SK-N-SH (cell line): ENCODE data around the gene MRPS5. TPM values are rescaled to one million over a fixed set of nuclear protein-coding genes. Genes with fewer than 3 reads are reported as not detected.

Source experiments
- CTCF ChIA-PET: fragments of 300-600, 350-600 bp; formaldehyde crosslinking; extraction: SDS; loops from one replicate; lab custom pipeline; 2021; lab: Yijun Ruan, JAX
- POLR2A ChIA-PET: fragments of 350-600 bp; sonication (Branson Sonifier 250); formaldehyde crosslinking; extraction: SDS; loops from one replicate; lab custom pipeline; 2020; ENCODE audit warnings: antibody characterized with exemption, inconsistent platforms; lab: Yijun Ruan, JAX
- DNase-seq: peaks from one replicate; pipeline ENCODE4 v3.0.0; 2012
- H2AFZ ChIP-seq: fragments of 200-600 bp; sonication (generic); 2 replicates; pipeline ENCODE4 v1.8.1; 2016; ENCODE audit warnings: antibody characterized with exemption, mild to moderate bottlenecking, low read depth
- H3F3A ChIP-seq: fragments of 200-600 bp; sonication (generic); replicated peaks from 2 replicates; pipeline ENCODE3; 2016; ENCODE audit warnings: antibody characterized with exemption, mild to moderate bottlenecking; ENCODE audit not compliant: insufficient read depth
- H3K27ac ChIP-seq, 2 experiments: fragments of 200-500 bp in 1 of 2; fragments of 200-600 bp in 1 of 2; sonication (Bioruptor generic) in 1 of 2; sonication (generic), shearing (Covaris generic) in 1 of 2; 2 replicates each; pipeline versions ENCODE4 v1.5.1 to v1.6.1; 2014 to 2016; ENCODE audit warnings: low read depth in 2 of 2, inconsistent platforms in 1 of 2, low read length in 1 of 2, mild to moderate bottlenecking in 1 of 2, mixed read lengths in 1 of 2
- H3K27me3 ChIP-seq: fragments of 200-600 bp; sonication (generic), shearing (Covaris generic); 2 replicates; pipeline ENCODE4 v1.6.1; 2016; ENCODE audit warnings: mixed run types; ENCODE audit not compliant: insufficient read depth
- H3K36me3 ChIP-seq, 2 experiments: fragments of 200-500 bp in 1 of 2; fragments of 200-600 bp in 1 of 2; sonication (Bioruptor generic) in 1 of 2; sonication (generic) in 1 of 2; replicated peaks in 1 of 2; 2 replicates each; pipeline versions ENCODE3 to v1.5.1; 2014 to 2016; ENCODE audit warnings: low read length in 1 of 2, mild to moderate bottlenecking in 1 of 2; ENCODE audit not compliant: insufficient read depth in 2 of 2, control insufficient read depth in 1 of 2
- H3K4me1 ChIP-seq, 2 experiments: fragments of 200-500 bp in 1 of 2; fragments of 200-600 bp in 1 of 2; sonication (Bioruptor generic) in 1 of 2; sonication (generic), shearing (Covaris generic) in 1 of 2; 2 replicates each; pipeline versions ENCODE4 v1.5.1 to v1.6.1; 2014 to 2016; ENCODE audit warnings: low read depth in 1 of 2, low read length in 1 of 2, mixed run types in 1 of 2; ENCODE audit not compliant: insufficient read depth in 2 of 2, control insufficient read depth in 1 of 2
- H3K4me2 ChIP-seq: fragments of 200-600 bp; sonication (generic), shearing (Covaris generic); 2 replicates; pipeline ENCODE4 v1.6.1; 2017; ENCODE audit warnings: mixed run types
- H3K4me3 ChIP-seq, 2 experiments: fragments of 200-500 bp in 1 of 2; fragments of 200-600 bp in 1 of 2; sonication (Bioruptor generic) in 1 of 2; sonication (generic), shearing (Covaris generic) in 1 of 2; 2 replicates each; pipeline versions ENCODE4 v1.5.1 to v1.8.1; 2014 to 2016; ENCODE audit warnings: low read depth in 2 of 2, inconsistent platforms in 1 of 2, low read length in 1 of 2, mild to moderate bottlenecking in 1 of 2, mixed read lengths in 1 of 2, moderate library complexity in 1 of 2
- H3K79me2 ChIP-seq: fragments of 200-600 bp; sonication (generic); 2 replicates; pipeline ENCODE4 v1.8.1; 2017; ENCODE audit warnings: mild to moderate bottlenecking; ENCODE audit not compliant: insufficient read depth
- H3K9ac ChIP-seq: fragments of 200-600 bp; sonication (generic); 2 replicates; pipeline ENCODE4 v1.6.1; 2017; ENCODE audit warnings: mixed run types
- H3K9me2 ChIP-seq: fragments of 200-600 bp; sonication (generic); 2 replicates; pipeline ENCODE4 v1.6.1; 2017; ENCODE audit warnings: mixed run types
- H3K9me3 ChIP-seq: fragments of 200-600 bp; sonication (generic); 2 replicates; pipeline ENCODE4 v1.6.1; 2017; ENCODE audit warnings: mixed run types, mild to moderate bottlenecking, moderate library complexity
- H4K20me1 ChIP-seq: fragments of 200-600 bp; sonication (generic); 2 replicates; pipeline ENCODE4 v1.6.1; 2017; ENCODE audit warnings: mild to moderate bottlenecking, mixed run types; ENCODE audit not compliant: insufficient read depth
- CHD2 ChIP-seq: fragments of 150-350 bp; IDR thresholded peaks from 2 replicates; pipeline ENCODE4 v1.6.1; 2018; ENCODE audit warnings: low read length; ENCODE audit not compliant: partially characterized antibody
- CTCF ChIP-seq: fragments of 200-600 bp; sonication (generic); IDR thresholded peaks from 2 replicates; pipeline ENCODE4 v1.6.1; 2017; ENCODE audit warnings: antibody characterized with exemption, mild to moderate bottlenecking, moderate library complexity
- EZH2phosphoT487 ChIP-seq: fragments of 200-600 bp; sonication (generic); IDR thresholded peaks from 2 replicates; pipeline ENCODE4 v1.6.1; 2017; ENCODE audit warnings: low read depth, mixed run types, mild to moderate bottlenecking, antibody characterized with exemption, moderate library complexity, borderline replicate concordance
- FOXM1 ChIP-seq: IDR thresholded peaks from 2 replicates; pipeline ENCODE4 v1.4.0; 2012; ENCODE audit warnings: low read depth, mild to moderate bottlenecking
- GATA2 ChIP-seq: sonication (generic); formaldehyde crosslinking; IDR thresholded peaks from 2 replicates; pipeline ENCODE4 v1.5.0; 2020; ENCODE audit warnings: mild to moderate bottlenecking, missing genetic modification reagents
- IRF3 ChIP-seq: fragments of 150-350 bp; IDR thresholded peaks from 2 replicates; pipeline ENCODE4 v1.6.1; 2016; ENCODE audit warnings: mild to moderate bottlenecking, low read depth, low read length
- MAX ChIP-seq: IDR thresholded peaks from 2 replicates; pipeline ENCODE4 v1.4.0; 2012; ENCODE audit warnings: low read depth
- REST ChIP-seq: IDR thresholded peaks from 2 replicates; pipeline ENCODE4 v1.6.1; 2012; ENCODE audit warnings: mild to moderate bottlenecking, low read depth, low read length, moderate library complexity
- RFX5 ChIP-seq: IDR thresholded peaks from 2 replicates; pipeline ENCODE4 v1.6.1; 2012; ENCODE audit warnings: mild to moderate bottlenecking, improper control_type of control experiment, low read length
- YY1 ChIP-seq: IDR thresholded peaks from 2 replicates; pipeline ENCODE4 v1.4.0; 2012; ENCODE audit warnings: low read depth, mild to moderate bottlenecking
- WGBS: methylation state at CpG from one replicate; pipeline ENCODE4 v1.1.6; 2017; ENCODE audit warnings: low lambda C conversion rate; 5-methylcytosine and 5-hydroxymethylcytosine counted together
- polyA plus RNA-seq, 3 experiments: library from polyadenylated mRNA; depleted of rRNA; stranded (reverse); fragments of >200 nt; gene quantifications; 2 replicates each; pipeline ENCODE4 v1.2.3, GENCODE V29; 2012
- TF ChIP-seq, protein P1 (sequence below): fragments of 150-350 bp; IDR thresholded peaks from 2 replicates; pipeline ENCODE4 v1.6.1; 2017; ENCODE audit warnings: antibody characterized with exemption, low read length, low read depth, borderline replicate concordance

The MRPS5 gene
- polyA plus RNA-seq, 1 of the 3 experiments (the other 2 are of a cell fraction), result 32.8 TPM

GRCh38 chr2:95143838-95144237 is 22.2 kb upstream of the MRPS5 start:
- no peak for DNase-seq
- no peaks in the 10 kb centered on the region for H3K27me3 ChIP-seq
- no peak overlapping the region for H3K9ac ChIP-seq
- no peaks in the 10 kb centered on the region for H3K79me2 ChIP-seq
- peaks cover 18% of the 10 kb centered on the region for H3K9me3 ChIP-seq
- POLR2A ChIA-PET, result no interaction called here
- peaks cover 3 to 26% of the 10 kb centered on the region in 2 experiments for H3K36me3 ChIP-seq
- no peak overlapping the region for H3K4me3 ChIP-seq
- H3K27ac ChIP-seq, result no peak overlapping the region
- 100% methylated on average over 2 of the region's 2 CpGs for WGBS
- no peaks in the 10 kb centered on the region for H3K9me2 ChIP-seq
- no peak overlapping the region for H2AFZ ChIP-seq
- H3K4me2 ChIP-seq, result no peak overlapping the region
- no peaks in the 10 kb centered on the region for H4K20me1 ChIP-seq
- H3K4me1 ChIP-seq, result no peaks in the 10 kb centered on the region
- TF ChIP-seq CHD2, result no peak
- no peak for TF ChIP-seq IRF3
- TF ChIP-seq EZH2phosphoT487, result no peak
- TF ChIP-seq, protein P1, sequence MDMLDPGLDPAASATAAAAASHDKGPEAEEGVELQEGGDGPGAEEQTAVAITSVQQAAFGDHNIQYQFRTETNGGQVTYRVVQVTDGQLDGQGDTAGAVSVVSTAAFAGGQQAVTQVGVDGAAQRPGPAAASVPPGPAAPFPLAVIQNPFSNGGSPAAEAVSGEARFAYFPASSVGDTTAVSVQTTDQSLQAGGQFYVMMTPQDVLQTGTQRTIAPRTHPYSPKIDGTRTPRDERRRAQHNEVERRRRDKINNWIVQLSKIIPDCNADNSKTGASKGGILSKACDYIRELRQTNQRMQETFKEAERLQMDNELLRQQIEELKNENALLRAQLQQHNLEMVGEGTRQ, result no peak
- no peak for TF ChIP-seq REST
- no peak for TF ChIP-seq YY1
- no peak for TF ChIP-seq RFX5
- no peak for TF ChIP-seq GATA2 (CRISPR knock-in tag)
- TF ChIP-seq FOXM1, result no peak
- no peak for TF ChIP-seq MAX
- TF ChIP-seq CTCF, result no peak
- H3F3A ChIP-seq, result peaks cover 2% of the 10 kb centered on the region
- CTCF ChIA-PET, result no interaction called here
